ENCODE data around the gene UBL4A.

DNA sequence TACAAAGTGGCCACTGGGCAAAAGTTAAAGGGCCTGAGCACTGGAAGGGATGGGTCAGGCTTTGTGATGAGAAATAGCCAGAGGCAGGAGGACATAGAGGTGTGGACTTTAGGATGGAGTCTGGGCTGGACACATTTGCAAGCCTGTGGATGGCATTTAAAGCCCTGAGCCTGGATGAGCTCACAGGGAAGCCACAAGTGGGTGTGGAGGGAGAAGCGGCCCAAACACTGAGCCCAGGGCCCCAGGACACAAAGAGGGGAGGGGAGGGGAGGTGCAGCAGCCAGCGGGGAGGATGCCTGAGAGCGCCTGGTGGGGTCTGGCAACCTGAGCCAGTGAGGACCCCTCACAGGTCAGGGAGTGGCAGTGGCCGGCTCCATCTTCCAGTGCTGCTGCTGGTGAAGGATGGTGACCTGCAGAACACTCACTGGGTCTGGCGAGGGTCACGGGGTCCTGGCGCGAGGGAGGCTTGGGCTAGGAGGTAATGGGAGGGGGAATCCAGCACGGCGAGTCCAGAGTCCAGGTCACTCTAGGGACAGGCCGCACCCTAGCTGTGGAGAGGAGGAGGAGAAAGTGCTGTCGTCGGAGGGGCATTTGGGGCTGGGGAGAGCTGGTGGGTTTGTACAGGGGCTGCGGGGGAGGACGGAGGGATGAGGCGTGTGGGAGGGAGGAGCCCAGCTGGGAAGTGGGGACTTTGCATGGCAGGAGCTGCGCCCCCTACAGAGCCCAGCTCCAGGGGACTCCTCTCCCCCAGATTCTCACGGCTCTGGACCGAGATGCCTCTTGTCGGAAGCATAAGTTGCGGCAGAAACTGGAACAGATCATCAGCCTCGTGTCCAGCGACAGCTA lies 14.4 kb downstream of the UBL4A start:
- no peak for TF ChIP-seq EP300 (IDR thresholded peaks at IDR 0.05; ENCODE audit: borderline replicate concordance in 1 of 2, low read depth in 1 of 2, low read length in 1 of 2)
- TF ChIP-seq POLR2AphosphoS5 (IDR thresholded peaks at IDR 0.05; ENCODE audit: low read depth, low read length): no peak
- TF ChIP-seq, protein P1, sequence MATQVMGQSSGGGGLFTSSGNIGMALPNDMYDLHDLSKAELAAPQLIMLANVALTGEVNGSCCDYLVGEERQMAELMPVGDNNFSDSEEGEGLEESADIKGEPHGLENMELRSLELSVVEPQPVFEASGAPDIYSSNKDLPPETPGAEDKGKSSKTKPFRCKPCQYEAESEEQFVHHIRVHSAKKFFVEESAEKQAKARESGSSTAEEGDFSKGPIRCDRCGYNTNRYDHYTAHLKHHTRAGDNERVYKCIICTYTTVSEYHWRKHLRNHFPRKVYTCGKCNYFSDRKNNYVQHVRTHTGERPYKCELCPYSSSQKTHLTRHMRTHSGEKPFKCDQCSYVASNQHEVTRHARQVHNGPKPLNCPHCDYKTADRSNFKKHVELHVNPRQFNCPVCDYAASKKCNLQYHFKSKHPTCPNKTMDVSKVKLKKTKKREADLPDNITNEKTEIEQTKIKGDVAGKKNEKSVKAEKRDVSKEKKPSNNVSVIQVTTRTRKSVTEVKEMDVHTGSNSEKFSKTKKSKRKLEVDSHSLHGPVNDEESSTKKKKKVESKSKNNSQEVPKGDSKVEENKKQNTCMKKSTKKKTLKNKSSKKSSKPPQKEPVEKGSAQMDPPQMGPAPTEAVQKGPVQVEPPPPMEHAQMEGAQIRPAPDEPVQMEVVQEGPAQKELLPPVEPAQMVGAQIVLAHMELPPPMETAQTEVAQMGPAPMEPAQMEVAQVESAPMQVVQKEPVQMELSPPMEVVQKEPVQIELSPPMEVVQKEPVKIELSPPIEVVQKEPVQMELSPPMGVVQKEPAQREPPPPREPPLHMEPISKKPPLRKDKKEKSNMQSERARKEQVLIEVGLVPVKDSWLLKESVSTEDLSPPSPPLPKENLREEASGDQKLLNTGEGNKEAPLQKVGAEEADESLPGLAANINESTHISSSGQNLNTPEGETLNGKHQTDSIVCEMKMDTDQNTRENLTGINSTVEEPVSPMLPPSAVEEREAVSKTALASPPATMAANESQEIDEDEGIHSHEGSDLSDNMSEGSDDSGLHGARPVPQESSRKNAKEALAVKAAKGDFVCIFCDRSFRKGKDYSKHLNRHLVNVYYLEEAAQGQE (IDR thresholded peaks at IDR 0.05; ENCODE audit: low read depth, low read length): no peak
- TF ChIP-seq TEAD4 (IDR thresholded peaks at IDR 0.05; ENCODE audit: borderline replicate concordance, insufficient read depth): no peak
